OCI-LY7 (cell line): ENCODE measurements around the gene SERPINB10.

Experiments
- CTCF ChIP-seq: fragments of 200-600 bp; sonication (generic); conservative IDR thresholded peaks from 2 replicates; pipeline ENCODE4 v1.5.1; 2014; ENCODE audit warnings: mild to moderate bottlenecking, antibody characterized with exemption, low read length, moderate library complexity, mixed read lengths
- EZH2phosphoT487 ChIP-seq: fragments of 200-600 bp; sonication (generic); IDR thresholded peaks from 2 replicates; pipeline ENCODE4 v1.6.1; 2018; ENCODE audit warnings: low read depth, borderline replicate concordance, mild to moderate bottlenecking, mixed run types, antibody characterized with exemption, low read length, moderate library complexity, mixed read lengths

- TF ChIP-seq CTCF (no peak), EZH2phosphoT487 (no peak)
Observed at GRCh38 chr18:63867368-63868125, 40.2 kb upstream of the SERPINB10 start.
